Neural progenitor cell (in vitro differentiated cells): ENCODE data around the gene ZNF276. TPM values are rescaled to one million over a fixed set of nuclear protein-coding genes. Genes with fewer than 3 reads are reported as not detected.
"Not testable (repeated sequence)": the region's sequence is repeated elsewhere in the genome, so short reads cannot be mapped to it uniquely, and the experiment has no call there.

ENCODE experiments used
- DNase-seq: peaks from one replicate; pipeline ENCODE4 v3.0.0-alpha.2; 2016; ENCODE audit warnings: low spot score
- H2AFZ ChIP-seq: fragments of 200-600 bp; sonication (generic); replicated peaks from 2 replicates; pipeline ENCODE4 v1.6.1; 2016; ENCODE audit warnings: antibody characterized with exemption
- H3F3A ChIP-seq: fragments of 200-600 bp; sonication (generic); 2 replicates; pipeline ENCODE4 v1.6.1; 2016; ENCODE audit warnings: antibody characterized with exemption, low read depth
- H3K27ac ChIP-seq: fragments of 200-600 bp; sonication (generic); 2 replicates; pipeline ENCODE4 v1.5.1; 2016; ENCODE audit warnings: mild to moderate bottlenecking
- H3K27me3 ChIP-seq: fragments of 200-600 bp; sonication (generic); 2 replicates; pipeline ENCODE4 v1.6.1; 2016; ENCODE audit warnings: mild to moderate bottlenecking, moderate library complexity
- H3K36me3 ChIP-seq: fragments of 200-600 bp; sonication (generic); 2 replicates; pipeline ENCODE4 v1.5.1; 2016
- H3K4me1 ChIP-seq: fragments of 200-600 bp; sonication (generic); 2 replicates; pipeline ENCODE4 v1.6.1; 2016; ENCODE audit warnings: mixed run types
- H3K4me2 ChIP-seq: fragments of 200-600 bp; sonication (generic); 2 replicates; pipeline ENCODE4 v1.6.1; 2016
- H3K4me3 ChIP-seq: fragments of 200-600 bp; sonication (generic); 2 replicates; pipeline ENCODE4 v1.5.1; 2016
- H3K79me2 ChIP-seq: fragments of 200-600 bp; sonication (generic); 2 replicates; pipeline ENCODE4 v1.6.1; 2016; ENCODE audit warnings: low read depth
- H3K9ac ChIP-seq: fragments of 200-600 bp; sonication (generic); 2 replicates; pipeline ENCODE4 v1.6.1; 2016
- H3K9me3 ChIP-seq: fragments of 200-600 bp; sonication (generic); 2 replicates; pipeline ENCODE4 v1.5.1; 2016; ENCODE audit warnings: low read depth
- H4K20me1 ChIP-seq: fragments of 200-600 bp; sonication (generic); 2 replicates; pipeline ENCODE4 v1.6.1; 2016; ENCODE audit warnings: low read depth
- H3K27ac Mint-ChIP-seq: 3 replicates; pipeline ENCODE4 v1.8.0; 2021; ENCODE audit warnings: mixed read lengths
- H3K27me3 Mint-ChIP-seq: 2 replicates; pipeline ENCODE4 v1.8.0; 2022; ENCODE audit warnings: low read depth, mild to moderate bottlenecking, inconsistent platforms, moderate library complexity, mixed read lengths; ENCODE audit not compliant: insufficient read depth
- H3K36me3 Mint-ChIP-seq: 3 replicates; pipeline ENCODE4 v1.8.0; 2021; ENCODE audit warnings: mixed read lengths
- H3K4me1 Mint-ChIP-seq: 3 replicates; pipeline ENCODE4 v1.8.0; 2021; ENCODE audit warnings: mixed read lengths
- H3K4me3 Mint-ChIP-seq: 3 replicates; pipeline ENCODE4 v1.8.0; 2021; ENCODE audit warnings: mild to moderate bottlenecking, moderate library complexity, mixed read lengths
- H3K9me3 Mint-ChIP-seq: 3 replicates; pipeline ENCODE4 v1.8.0; 2020; ENCODE audit warnings: mixed read lengths
- EZH2 ChIP-seq: fragments of 200-600 bp; sonication (generic); IDR thresholded peaks from 2 replicates; pipeline ENCODE4 v1.6.1; 2017; ENCODE audit warnings: antibody characterized with exemption, mild to moderate bottlenecking, moderate library complexity
- EZH2phosphoT487 ChIP-seq: fragments of 200-600 bp; sonication (generic); IDR thresholded peaks from 2 replicates; pipeline ENCODE4 v1.6.1; 2017; ENCODE audit warnings: antibody characterized with exemption
- total RNA-seq: library from RNA; depleted of rRNA; stranded (reverse); fragments of >200 nt; gene quantifications from 2 replicates; pipeline ENCODE4 v1.2.3, GENCODE V29; 2015; ENCODE audit warnings: low replicate concordance
- TF ChIP-seq, protein P1 (sequence below): fragments of 200-600 bp; sonication (generic); IDR thresholded peaks from 2 replicates; pipeline ENCODE4 v1.5.1; 2017; ENCODE audit warnings: antibody characterized with exemption, mild to moderate bottlenecking

Gene ZNF276
- total RNA-seq, 1 donor from 2014 or later, result 8.4 TPM

DNA sequence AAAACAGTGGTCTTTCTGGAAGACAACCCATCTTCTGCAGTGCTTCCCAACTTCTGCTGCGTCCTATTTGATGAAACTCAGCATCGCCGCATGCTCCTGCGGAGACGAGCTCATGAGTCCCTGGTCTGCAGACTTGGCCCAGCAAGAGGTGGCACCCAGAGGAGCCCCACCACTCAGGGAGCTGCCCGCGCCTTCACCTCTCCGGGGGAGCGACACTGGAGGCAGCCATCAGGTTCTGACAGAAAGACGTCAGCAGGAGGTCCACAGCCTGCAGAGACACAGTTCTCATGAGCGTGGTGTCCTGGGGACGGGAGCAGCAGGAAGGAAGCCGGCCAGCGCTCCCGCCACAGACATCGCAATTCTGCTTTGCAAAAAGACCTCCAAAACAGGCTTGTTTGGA, 49.0 kb downstream of the ZNF276 start:
- no peak overlapping the region for H3K27ac Mint-ChIP-seq
- H3K36me3 ChIP-seq, result no peaks in the 10 kb centered on the region

DNA sequence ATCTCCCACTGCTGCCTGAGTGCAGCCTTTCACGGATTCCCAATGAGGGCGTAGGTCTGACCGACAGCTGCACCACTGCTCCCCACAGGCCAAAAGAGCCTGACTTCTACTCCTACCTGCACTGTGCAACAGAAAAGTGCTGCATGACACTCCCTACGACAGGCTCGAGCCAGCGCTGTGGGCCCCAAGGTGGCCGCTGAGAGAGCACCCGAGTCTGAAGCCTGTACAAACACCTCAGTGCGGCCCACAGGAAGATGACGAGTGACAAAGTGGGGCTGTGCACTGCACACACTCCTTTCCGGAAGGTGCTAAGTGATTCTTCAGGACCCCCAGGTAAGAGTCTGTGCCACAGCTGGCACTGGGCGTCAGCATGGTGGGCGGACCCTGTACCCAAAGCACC, 53.9 kb downstream of the ZNF276 start:
- H3K4me2 ChIP-seq, result no peak overlapping the region
- no peaks in the 10 kb centered on the region for H3K27me3 ChIP-seq
- no peaks in the 10 kb centered on the region for H3K9me3 Mint-ChIP-seq
- H3K4me1 Mint-ChIP-seq, result no peaks in the 10 kb centered on the region
- no peaks in the 10 kb centered on the region for H3K9me3 ChIP-seq
- H3K36me3 Mint-ChIP-seq, result peaks cover 23% of the 10 kb centered on the region
- H3K79me2 ChIP-seq, result no peaks in the 10 kb centered on the region
- no peak overlapping the region for H3K4me3 ChIP-seq
- TF ChIP-seq EZH2 (no peak), EZH2phosphoT487 (no peak)
- TF ChIP-seq, protein P1, sequence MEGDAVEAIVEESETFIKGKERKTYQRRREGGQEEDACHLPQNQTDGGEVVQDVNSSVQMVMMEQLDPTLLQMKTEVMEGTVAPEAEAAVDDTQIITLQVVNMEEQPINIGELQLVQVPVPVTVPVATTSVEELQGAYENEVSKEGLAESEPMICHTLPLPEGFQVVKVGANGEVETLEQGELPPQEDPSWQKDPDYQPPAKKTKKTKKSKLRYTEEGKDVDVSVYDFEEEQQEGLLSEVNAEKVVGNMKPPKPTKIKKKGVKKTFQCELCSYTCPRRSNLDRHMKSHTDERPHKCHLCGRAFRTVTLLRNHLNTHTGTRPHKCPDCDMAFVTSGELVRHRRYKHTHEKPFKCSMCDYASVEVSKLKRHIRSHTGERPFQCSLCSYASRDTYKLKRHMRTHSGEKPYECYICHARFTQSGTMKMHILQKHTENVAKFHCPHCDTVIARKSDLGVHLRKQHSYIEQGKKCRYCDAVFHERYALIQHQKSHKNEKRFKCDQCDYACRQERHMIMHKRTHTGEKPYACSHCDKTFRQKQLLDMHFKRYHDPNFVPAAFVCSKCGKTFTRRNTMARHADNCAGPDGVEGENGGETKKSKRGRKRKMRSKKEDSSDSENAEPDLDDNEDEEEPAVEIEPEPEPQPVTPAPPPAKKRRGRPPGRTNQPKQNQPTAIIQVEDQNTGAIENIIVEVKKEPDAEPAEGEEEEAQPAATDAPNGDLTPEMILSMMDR, result no peak
- H3K27ac Mint-ChIP-seq, result no peak overlapping the region
- H3K27ac ChIP-seq, result no peak overlapping the region
- no peaks in the 10 kb centered on the region for H3K36me3 ChIP-seq
- no peak overlapping the region for H2AFZ ChIP-seq
- H3F3A ChIP-seq, result peaks cover 2% of the 10 kb centered on the region
- no peaks in the 10 kb centered on the region for H4K20me1 ChIP-seq
- H3K9ac ChIP-seq, result no peak overlapping the region
- no peak for DNase-seq
- peaks cover 4% of the 10 kb centered on the region for H3K27me3 Mint-ChIP-seq
- no peak overlapping the region for H3K4me3 Mint-ChIP-seq
- no peaks in the 10 kb centered on the region for H3K4me1 ChIP-seq

More for the DNA sequence above, 49.0 kb downstream of the ZNF276 start:
- Histone ChIP-seq H4K20me1 (no peaks in the 10 kb centered on the region), H3K27me3 (no peaks in the 10 kb centered on the region), H3K9me3 (no peaks in the 10 kb centered on the region), H3K4me3 (no peak overlapping the region), H2AFZ (no peak overlapping the region), H3K9ac (no peak overlapping the region), H3K27ac (no peak overlapping the region), H3K4me1 (no peaks in the 10 kb centered on the region), H3K79me2 (no peaks in the 10 kb centered on the region), H3F3A (no peaks in the 10 kb centered on the region), H3K4me2 (no peak overlapping the region)
- DNase-seq, result no peak
- no peak overlapping the region for H3K4me3 Mint-ChIP-seq
- H3K4me1 Mint-ChIP-seq, result no peaks in the 10 kb centered on the region
- TF ChIP-seq EZH2phosphoT487 (no peak), EZH2 (no peak)
- TF ChIP-seq, protein P1, result no peak
- peaks cover 2% of the 10 kb centered on the region for H3K27me3 Mint-ChIP-seq
- H3K36me3 Mint-ChIP-seq, result peaks cover 29% of the 10 kb centered on the region
- no peaks in the 10 kb centered on the region for H3K9me3 Mint-ChIP-seq

DNA sequence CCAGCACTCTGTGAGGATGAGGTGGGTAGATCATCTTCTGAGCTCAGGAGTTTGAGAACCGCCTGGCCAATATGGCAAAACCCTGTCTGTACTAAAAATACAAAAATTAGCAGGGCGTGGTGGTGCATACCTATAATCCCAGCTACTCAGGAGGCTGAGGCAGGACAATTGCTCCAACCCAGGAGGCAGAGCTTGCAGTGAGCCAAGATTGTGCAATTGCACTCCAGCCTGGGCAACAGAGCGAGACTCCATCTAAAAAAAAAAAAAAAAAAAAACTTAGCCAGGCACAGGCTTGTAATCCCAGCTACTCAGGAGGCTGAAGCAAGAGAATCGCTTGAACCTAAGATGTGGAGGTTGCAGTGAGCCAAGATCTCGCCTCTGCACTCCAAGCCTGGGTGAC, 56.9 kb downstream of the ZNF276 start:
- H3K79me2 ChIP-seq, DNase-seq, H3K9me3 ChIP-seq, H3K27ac Mint-ChIP-seq, H2AFZ ChIP-seq, H3K27ac ChIP-seq, H3K27me3 ChIP-seq, H3K4me3 ChIP-seq, H3F3A ChIP-seq, H3K9ac ChIP-seq, H4K20me1 ChIP-seq, H3K27me3 Mint-ChIP-seq, H3K4me2 ChIP-seq, H3K4me1 ChIP-seq, H3K4me1 Mint-ChIP-seq, H3K36me3 ChIP-seq, H3K4me3 Mint-ChIP-seq, H3K9me3 Mint-ChIP-seq: not testable (repeated sequence)
- H3K36me3 Mint-ChIP-seq, result peaks cover 22% of the 10 kb centered on the region

DNA sequence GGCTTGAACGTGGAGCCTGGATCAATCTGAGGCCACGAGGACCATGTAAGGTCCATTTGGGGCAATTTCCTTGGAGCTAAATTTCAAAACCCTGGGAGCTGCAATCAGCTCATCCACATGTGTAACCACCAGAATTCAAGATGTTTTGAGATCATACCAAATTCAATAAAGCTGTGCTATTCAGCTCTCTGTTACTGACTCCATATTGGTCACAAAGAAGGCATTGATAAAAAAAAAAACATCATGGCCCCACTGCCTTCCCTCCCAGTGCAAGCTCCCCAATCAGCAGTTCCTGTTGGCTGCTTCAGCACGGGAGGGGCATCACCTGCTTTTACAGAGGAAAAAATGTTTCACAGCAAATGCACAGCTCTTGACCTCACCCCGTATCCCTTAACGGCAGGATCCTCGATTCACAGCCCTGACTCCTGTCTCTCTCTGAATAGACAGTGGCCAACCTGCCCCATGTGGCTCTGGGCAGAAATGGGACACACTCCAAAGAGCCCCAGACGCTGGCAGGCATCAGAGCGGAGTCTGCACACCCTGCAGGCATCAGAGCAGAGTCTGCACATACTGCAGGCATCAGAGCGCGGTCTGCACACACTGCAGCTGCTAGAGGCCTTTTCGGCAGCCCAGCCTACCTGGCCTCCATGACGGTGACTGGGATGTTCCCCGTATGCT, 58.0 kb downstream of the ZNF276 start:
- Mint-ChIP-seq H3K4me1 (no peaks in the 10 kb centered on the region), H3K9me3 (no peaks in the 10 kb centered on the region), H3K27me3 (peaks cover 4% of the 10 kb centered on the region), H3K36me3 (peaks cover 17% of the 10 kb centered on the region), H3K4me3 (no peak overlapping the region), H3K27ac (no peak overlapping the region)
- Histone ChIP-seq H3K27me3 (no peaks in the 10 kb centered on the region), H3K27ac (peak overlapping the region; percentile 29), H3F3A (peaks cover 5% of the 10 kb centered on the region), H3K4me2 (no peak overlapping the region), H4K20me1 (no peaks in the 10 kb centered on the region), H3K9me3 (no peaks in the 10 kb centered on the region), H3K4me1 (no peaks in the 10 kb centered on the region), H3K36me3 (no peaks in the 10 kb centered on the region), H2AFZ (no peak overlapping the region), H3K79me2 (no peaks in the 10 kb centered on the region), H3K9ac (no peak overlapping the region), H3K4me3 (no peak overlapping the region)
- TF ChIP-seq EZH2phosphoT487 (no peak), EZH2 (no peak)
- TF ChIP-seq, protein P1, result no peak
- DNase-seq, result no peak
